ENCODE data around the gene GSN.

The GSN gene

DNA sequence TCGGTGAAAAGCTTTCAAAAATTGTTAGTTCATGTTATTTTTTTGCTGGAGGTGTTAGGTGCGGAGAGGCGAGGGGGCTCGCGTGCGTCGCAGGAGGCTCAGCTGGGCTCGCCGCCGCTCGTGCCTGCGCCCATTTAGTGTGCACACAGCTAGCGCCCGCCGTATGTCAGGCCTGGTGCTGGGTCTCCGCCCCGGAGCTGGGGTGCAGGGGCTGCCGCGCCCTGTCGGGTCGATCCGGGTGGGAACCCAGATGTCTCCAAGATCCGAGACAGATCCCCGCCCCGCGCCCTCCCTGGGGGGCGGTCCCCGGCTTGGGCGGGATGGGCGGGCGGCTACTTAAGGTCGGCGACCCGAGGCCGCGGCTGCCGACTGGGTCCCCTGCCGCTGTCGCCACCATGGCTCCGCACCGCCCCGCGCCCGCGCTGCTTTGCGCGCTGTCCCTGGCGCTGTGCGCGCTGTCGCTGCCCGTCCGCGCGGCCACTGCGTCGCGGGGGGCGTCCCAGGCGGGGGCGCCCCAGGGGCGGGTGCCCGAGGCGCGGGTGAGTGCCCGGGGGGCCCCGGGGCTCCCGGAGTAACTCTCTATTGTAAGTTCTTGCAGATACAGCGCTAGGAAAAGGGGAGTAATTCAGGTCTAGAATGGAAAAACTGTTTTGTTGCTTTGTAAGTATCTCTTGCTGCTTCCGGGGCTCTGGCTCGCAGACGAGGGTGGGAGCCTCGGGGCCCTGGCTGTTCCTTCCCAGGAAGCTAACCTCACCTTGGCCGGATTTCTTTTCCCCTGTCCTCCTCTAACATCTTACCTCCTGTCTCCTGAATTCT, 31.7 kb downstream of the GSN start:
- ChIA-PET POLR2A (interaction anchor here (0.8 to 0.9 kb wide), 2 partner anchors 11 to 98 kb away, joined by 3 to 6 read pairs; no protein-coding TSS in a partner anchor), CTCF (interaction anchor here (1.1 to 16.9 kb wide), 11 partner anchors 8 to 101 kb away, joined by 3 to 231 read pairs (median 7); no protein-coding TSS in a partner anchor)
- TF ChIP-seq, protein P1, sequence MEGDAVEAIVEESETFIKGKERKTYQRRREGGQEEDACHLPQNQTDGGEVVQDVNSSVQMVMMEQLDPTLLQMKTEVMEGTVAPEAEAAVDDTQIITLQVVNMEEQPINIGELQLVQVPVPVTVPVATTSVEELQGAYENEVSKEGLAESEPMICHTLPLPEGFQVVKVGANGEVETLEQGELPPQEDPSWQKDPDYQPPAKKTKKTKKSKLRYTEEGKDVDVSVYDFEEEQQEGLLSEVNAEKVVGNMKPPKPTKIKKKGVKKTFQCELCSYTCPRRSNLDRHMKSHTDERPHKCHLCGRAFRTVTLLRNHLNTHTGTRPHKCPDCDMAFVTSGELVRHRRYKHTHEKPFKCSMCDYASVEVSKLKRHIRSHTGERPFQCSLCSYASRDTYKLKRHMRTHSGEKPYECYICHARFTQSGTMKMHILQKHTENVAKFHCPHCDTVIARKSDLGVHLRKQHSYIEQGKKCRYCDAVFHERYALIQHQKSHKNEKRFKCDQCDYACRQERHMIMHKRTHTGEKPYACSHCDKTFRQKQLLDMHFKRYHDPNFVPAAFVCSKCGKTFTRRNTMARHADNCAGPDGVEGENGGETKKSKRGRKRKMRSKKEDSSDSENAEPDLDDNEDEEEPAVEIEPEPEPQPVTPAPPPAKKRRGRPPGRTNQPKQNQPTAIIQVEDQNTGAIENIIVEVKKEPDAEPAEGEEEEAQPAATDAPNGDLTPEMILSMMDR (IDR thresholded peaks at IDR 0.05; ENCODE audit: insufficient read depth, low read length, missing control alignments) = no peak
- H3K4me3 ChIP-seq (ENCODE audit: low read depth, low read length) = peak overlapping the region; percentile 45
- DNase-seq (ENCODE audit: low read depth, low spot score) = no peak

- no peak for DNase-seq (ENCODE audit: low read depth, low spot score)
- TF ChIP-seq, protein P1 (IDR thresholded peaks at IDR 0.05; ENCODE audit: insufficient read depth, low read length, missing control alignments) = no peak
- POLR2A ChIA-PET = no interaction called here
- CTCF ChIA-PET = interaction anchor here (1.6 to 16.9 kb wide), 3 partner anchors 9 to 87 kb away, joined by 4 to 231 read pairs (median 50); no protein-coding TSS in a partner anchor
- H3K4me3 ChIP-seq (ENCODE audit: low read depth, low read length) = peak overlapping the region; percentile 45
Measured at GRCh38 chr9:121300283-121301119, 32.5 kb downstream of the GSN start.

DNA sequence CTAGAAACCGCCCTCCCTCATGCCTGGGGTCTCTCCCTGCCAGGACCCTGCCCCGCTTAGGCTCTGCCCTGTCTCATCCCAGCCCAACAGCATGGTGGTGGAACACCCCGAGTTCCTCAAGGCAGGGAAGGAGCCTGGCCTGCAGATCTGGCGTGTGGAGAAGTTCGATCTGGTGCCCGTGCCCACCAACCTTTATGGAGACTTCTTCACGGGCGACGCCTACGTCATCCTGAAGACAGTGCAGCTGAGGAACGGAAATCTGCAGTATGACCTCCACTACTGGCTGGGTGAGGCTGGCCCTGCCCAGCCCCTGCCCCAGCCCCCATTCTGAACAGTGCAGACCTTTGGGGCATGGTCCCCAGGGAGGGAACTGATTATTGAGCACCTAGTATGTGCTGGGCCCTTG, 33.9 kb downstream of the GSN start:
- ChIA-PET POLR2A (no interaction called here), CTCF (interaction anchor here (6.6 to 16.9 kb wide), 2 partner anchors 16 to 88 kb away, joined by 50 to 231 read pairs; no protein-coding TSS in a partner anchor)
- no peak overlapping the region for H3K4me3 ChIP-seq (ENCODE audit: low read depth, low read length)
- TF ChIP-seq, protein P1 (IDR thresholded peaks at IDR 0.05; ENCODE audit: insufficient read depth, low read length, missing control alignments) = no peak
- DNase-seq (ENCODE audit: low read depth, low spot score) = no peak

GRCh38 chr9:121302341-121302740, 34.4 kb downstream of the GSN start:
- ChIA-PET CTCF (interaction anchor here (0.8 to 16.9 kb wide), 4 partner anchors 15 to 97 kb away, joined by 3 to 231 read pairs (median 30); no protein-coding TSS in a partner anchor), POLR2A (no interaction called here)
- no peak overlapping the region for H3K4me3 ChIP-seq (ENCODE audit: low read depth, low read length)
- TF ChIP-seq, protein P1 (IDR thresholded peaks at IDR 0.05; ENCODE audit: insufficient read depth, low read length, missing control alignments) = no peak
- DNase-seq (ENCODE audit: low read depth, low spot score) = no peak

- TF ChIP-seq, protein P1 (IDR thresholded peaks at IDR 0.05; ENCODE audit: insufficient read depth, low read length, missing control alignments) = no peak
- ChIA-PET CTCF (interaction anchor here (0.8 to 16.9 kb wide), 5 partner anchors 15 to 96 kb away, joined by 3 to 231 read pairs (median 9); no protein-coding TSS in a partner anchor), POLR2A (no interaction called here)
- DNase-seq (ENCODE audit: low read depth, low spot score) = no peak
- no peak overlapping the region for H3K4me3 ChIP-seq (ENCODE audit: low read depth, low read length)
Measured at GRCh38 chr9:121302786-121303185, 34.8 kb downstream of the GSN start.
